Esophagus squamous epithelium (tissue), 4 donors: ENCODE results near the gene BMERB1.

Experiments
- POLR2A ChIP-seq, 4 donors: fragments of 450-650 bp; IDR thresholded peaks; one replicate each; pipeline ENCODE4 v1.6.1; 2017; ENCODE audit warnings: antibody characterized with exemption in 4 of 4, mild to moderate bottlenecking in 4 of 4, moderate library complexity in 3 of 4
- TF ChIP-seq, protein P1 (sequence below), 6 experiments: fragments of 450-650 bp in 4 of 6; fragments of 200-600 bp in 2 of 6; sonication (generic) in 2 of 6; IDR thresholded peaks; one replicate each; pipeline ENCODE4 v1.5.1; 2016 to 2019; ENCODE audit warnings: antibody characterized with exemption in 6 of 6, mild to moderate bottlenecking in 4 of 6, moderate library complexity in 4 of 6

DNA sequence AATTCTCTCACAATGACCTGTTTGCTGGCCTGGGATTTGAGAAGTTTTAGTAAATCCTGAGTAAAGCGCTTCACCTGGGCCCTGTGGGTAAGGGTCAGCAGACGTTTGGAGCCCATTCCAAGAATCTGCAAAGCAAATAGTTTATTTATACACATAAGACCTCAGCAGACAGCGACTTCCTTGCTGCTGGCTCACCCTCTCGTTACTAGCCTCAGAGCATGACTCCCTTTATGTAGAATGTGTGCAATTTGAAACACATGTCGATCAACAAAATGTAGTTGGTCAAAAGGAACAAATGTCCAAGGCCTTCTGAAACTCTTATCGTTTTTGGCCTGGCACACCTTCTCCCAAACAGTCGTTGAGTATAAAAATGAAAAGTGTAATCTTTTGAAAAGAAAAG lies 177.2 kb downstream of the BMERB1 start:
- TF ChIP-seq, protein P1, sequence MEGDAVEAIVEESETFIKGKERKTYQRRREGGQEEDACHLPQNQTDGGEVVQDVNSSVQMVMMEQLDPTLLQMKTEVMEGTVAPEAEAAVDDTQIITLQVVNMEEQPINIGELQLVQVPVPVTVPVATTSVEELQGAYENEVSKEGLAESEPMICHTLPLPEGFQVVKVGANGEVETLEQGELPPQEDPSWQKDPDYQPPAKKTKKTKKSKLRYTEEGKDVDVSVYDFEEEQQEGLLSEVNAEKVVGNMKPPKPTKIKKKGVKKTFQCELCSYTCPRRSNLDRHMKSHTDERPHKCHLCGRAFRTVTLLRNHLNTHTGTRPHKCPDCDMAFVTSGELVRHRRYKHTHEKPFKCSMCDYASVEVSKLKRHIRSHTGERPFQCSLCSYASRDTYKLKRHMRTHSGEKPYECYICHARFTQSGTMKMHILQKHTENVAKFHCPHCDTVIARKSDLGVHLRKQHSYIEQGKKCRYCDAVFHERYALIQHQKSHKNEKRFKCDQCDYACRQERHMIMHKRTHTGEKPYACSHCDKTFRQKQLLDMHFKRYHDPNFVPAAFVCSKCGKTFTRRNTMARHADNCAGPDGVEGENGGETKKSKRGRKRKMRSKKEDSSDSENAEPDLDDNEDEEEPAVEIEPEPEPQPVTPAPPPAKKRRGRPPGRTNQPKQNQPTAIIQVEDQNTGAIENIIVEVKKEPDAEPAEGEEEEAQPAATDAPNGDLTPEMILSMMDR (IDR thresholded peaks at IDR 0.05) = no peak
- TF ChIP-seq POLR2A (IDR thresholded peaks at IDR 0.05) = no peak
